GM18517 (cell line): Measurements from ENCODE around the gene NOL3.
"Not testable (repeated sequence)": the region's sequence is repeated elsewhere in the genome, so short reads cannot be mapped to it uniquely, and the experiment has no call there.

Source experiments
- ATAC-seq: cut with Tn5 transposase; IDR thresholded peaks from one replicate; pipeline ENCODE4 v1.9.1; 2021; ENCODE audit warnings: mild to moderate bottlenecking, moderate library complexity; ENCODE audit not compliant: unreplicated experiment

NOL3 gene

GRCh38 chr16:67170168-67170948 lies at the start of gene NOL3:
Gene NOL3 (plus strand): TSS chr16:67170538.
- ATAC-seq = no peak

DNA sequence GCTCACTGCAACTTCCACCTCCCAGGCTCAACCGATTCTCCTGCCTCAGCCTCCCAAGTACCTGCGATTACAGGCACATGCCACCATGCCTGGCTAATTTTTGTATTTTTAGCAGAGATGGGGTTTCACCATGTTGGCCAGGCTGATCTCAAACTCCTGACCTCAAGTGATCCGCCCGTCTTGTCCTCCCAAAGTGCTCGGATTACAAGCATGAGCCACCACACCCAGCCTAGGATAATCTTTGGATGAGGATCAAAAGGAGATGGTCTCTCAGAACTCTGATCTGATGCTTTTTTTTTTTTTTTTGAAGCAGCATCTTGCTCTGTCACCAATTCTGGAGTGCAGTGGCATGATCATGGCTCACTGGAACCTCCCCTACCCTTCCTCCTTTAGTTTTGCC lies 47.5 kb upstream of the NOL3 start:
- ATAC-seq = not testable (repeated sequence)

DNA sequence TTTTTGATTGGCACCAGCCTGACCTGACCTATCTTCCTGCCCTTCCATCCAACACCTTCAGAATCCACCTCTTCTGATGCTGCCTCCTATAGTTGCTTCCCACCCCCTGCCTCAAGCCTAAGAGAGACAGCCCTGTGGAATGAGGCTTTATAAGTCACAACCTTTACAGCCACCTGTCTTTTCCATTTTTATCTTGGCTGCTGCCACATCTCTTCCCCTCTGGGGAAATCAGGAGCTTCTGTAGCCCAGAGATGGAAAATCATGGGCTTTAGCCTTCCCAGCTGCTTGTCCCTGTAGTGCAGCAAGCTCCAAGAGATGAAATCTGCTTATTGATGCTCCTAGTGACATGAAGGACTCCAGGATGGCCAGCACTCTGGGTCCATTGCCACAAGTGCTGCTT lies 41.9 kb upstream of the NOL3 start:
- ATAC-seq = no peak

- ATAC-seq = no peak
Measured at GRCh38 chr16:67128887-67129286, 41.5 kb upstream of the NOL3 start.

DNA sequence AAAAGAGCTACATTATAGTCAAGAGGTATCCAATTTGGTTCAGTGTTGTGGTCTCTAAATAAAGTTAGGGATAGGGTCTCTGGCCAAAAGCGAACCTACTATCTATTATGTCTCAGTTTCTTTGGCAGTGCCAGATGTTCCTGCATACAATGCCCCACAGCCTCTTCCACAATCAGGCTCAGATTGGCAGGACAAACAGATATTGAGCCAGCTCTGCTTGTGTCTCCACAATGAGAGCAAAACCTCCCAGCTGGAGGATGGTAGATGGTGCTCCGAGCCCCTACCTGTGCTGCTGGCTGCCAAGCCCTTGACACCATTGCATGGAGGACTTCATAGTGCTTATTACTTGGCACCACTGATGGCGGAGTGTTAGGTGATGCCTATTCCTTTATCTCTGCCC lies 40.9 kb upstream of the NOL3 start:
- no peak for ATAC-seq

DNA sequence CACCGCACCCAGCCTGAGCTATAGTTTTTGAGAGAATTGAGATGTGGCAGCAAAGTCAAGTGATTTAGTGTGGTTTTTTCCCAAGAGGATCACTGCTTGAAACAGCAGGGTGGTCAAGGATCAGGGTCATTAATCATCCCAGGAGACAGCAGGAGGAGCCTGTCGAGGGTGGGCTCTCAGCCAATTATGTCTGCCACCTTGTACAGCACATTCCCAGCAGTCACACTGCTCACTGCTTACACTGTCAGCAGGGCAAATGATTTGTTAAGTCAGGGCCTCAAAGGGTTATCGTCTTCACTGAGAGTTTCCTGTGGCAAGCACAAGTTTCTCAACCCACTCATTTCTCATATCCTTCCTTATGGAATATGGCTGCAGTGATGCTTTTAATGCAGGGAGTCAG lies 32.7 kb upstream of the NOL3 start:
- ATAC-seq = no peak

- ATAC-seq = no peak
Measured at GRCh38 chr16:67141391-67141790, 28.9 kb upstream of the NOL3 start.

GRCh38 chr16:67142342-67142741 lies 28.0 kb upstream of the NOL3 start:
- ATAC-seq = no peak

DNA sequence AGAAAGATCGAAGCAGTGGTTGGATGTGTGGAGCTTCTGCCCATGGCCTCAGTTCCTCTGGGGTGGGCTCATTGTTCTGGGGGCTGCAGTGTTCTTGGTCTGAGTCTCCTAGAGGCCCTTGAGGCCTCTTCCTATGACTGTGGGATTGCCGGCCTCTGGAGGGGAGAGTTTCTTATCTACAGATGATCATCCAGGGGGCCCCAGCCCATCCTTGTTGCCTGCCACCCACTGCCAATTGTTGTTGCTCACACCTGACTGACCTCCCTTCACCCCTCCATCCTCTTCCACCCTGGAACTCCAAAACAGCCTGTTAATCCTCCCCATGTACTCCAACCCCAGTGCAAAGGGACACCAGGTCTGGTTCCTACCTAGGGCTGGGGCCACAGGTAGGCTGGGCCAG lies 25.4 kb upstream of the NOL3 start:
- no peak for ATAC-seq

DNA sequence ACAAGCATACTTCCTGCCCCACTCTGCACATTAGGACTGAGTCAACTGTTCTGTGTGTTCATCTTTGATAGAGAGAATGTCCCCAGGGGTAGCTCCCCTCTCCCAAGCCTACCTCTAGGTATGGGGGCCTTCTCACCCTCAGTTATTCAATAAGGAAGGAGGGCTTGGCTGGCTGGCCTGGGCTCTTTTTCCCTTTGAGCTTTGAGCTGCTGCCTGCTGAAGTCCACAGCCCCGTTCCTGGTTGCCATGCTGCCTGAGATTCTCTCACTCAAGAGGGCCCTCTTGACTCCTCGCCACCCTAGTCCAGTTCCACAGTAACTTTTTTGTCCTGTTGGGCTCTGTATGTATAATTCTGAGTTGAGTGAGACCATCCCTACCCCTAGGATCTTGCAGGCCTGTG lies 24.6 kb upstream of the NOL3 start:
- ATAC-seq = no peak

- no peak for ATAC-seq
Measured at GRCh38 chr16:67146523-67147357, 23.6 kb upstream of the NOL3 start.

DNA sequence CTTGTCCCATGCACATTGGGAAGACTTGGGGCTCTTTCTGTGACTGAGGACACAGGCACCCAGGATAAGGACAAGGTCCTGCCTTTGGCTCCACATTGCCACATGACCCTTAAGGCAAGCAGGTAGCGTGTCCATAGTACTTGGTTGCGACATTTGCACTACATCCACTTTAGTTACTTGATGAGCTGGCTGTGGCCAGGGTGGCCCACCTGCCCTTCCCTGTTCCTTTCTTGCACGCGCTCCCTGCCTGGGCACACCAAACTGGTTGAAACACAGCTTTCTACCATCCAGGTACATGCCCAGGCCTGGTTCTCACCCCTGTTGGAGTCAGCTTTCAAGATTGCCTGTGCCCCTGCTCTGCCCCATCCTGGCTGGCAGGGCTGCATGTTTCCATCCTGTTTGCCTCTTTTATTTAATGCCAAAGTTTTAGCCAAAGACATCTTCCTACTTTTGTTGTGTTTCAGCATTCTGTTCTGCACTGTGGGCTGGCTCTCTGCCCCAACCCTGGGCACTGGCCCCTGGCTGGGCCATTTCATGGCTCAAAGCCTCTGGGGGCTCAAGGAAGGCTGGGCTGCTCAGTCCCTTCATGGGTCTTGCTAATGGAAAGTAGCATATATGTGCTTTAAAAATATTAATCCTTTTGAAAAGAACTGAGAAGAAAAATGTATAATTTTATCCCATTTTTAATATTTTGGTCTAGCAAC lies 22.7 kb upstream of the NOL3 start:
- no peak for ATAC-seq

- ATAC-seq = no peak
Measured at GRCh38 chr16:67148221-67148620, 22.1 kb upstream of the NOL3 start.

- no peak for ATAC-seq
Measured at GRCh38 chr16:67148656-67149275, 21.6 kb upstream of the NOL3 start.

- no peak for ATAC-seq
Measured at GRCh38 chr16:67149276-67150046, 20.9 kb upstream of the NOL3 start.

- ATAC-seq = peak; percentile 28
Measured at GRCh38 chr16:67150047-67150832, 20.1 kb upstream of the NOL3 start.

GRCh38 chr16:67150833-67151396 lies 19.4 kb upstream of the NOL3 start, which contains the start of gene B3GNT9:
Gene B3GNT9 (minus strand): TSS chr16:67150998. CDS start chr16:67150485, 513 bp downstream.
- ATAC-seq = peak; percentile 44

- ATAC-seq = no peak
Measured at GRCh38 chr16:67151431-67152097, 18.8 kb upstream of the NOL3 start.
